Hepatocyte (in vitro differentiated cells): ENCODE measurements around the gene ELOVL3. TPM values are rescaled to one million over a fixed set of nuclear protein-coding genes. Genes with fewer than 3 reads are reported as not detected.

Source experiments
- DNase-seq: peaks from one replicate; pipeline ENCODE4 v3.0.0-alpha.2; 2016; ENCODE audit warnings: low spot score
- H2AFZ ChIP-seq: fragments of 200-600 bp; sonication (generic); 2 replicates; pipeline ENCODE4 v1.6.0; 2016; ENCODE audit warnings: antibody characterized with exemption, mild to moderate bottlenecking
- H3K27ac ChIP-seq: fragments of 200-600 bp; sonication (generic); 2 replicates; pipeline ENCODE4 v1.5.1; 2016; ENCODE audit warnings: mild to moderate bottlenecking
- H3K27me3 ChIP-seq: fragments of 200-600 bp; sonication (generic); 2 replicates; pipeline ENCODE4 v1.6.1; 2016
- H3K36me3 ChIP-seq: fragments of 200-600 bp; sonication (generic); replicated peaks from 2 replicates; pipeline ENCODE4 v1.5.1; 2016; ENCODE audit warnings: low read depth; ENCODE audit not compliant: insufficient read depth
- H3K4me1 ChIP-seq: fragments of 200-600 bp; sonication (generic); 2 replicates; pipeline ENCODE4 v1.5.1; 2016; ENCODE audit warnings: mild to moderate bottlenecking, moderate library complexity; ENCODE audit not compliant: insufficient read depth
- H3K4me2 ChIP-seq: fragments of 200-600 bp; sonication (generic); 2 replicates; pipeline ENCODE4 v1.6.0; 2016
- H3K4me3 ChIP-seq: fragments of 200-600 bp; sonication (generic); 2 replicates; pipeline ENCODE4 v1.5.1; 2016; ENCODE audit warnings: mild to moderate bottlenecking
- H3K79me2 ChIP-seq: fragments of 200-600 bp; sonication (generic); 2 replicates; pipeline ENCODE4 v1.6.0; 2017; ENCODE audit warnings: mild to moderate bottlenecking
- H3K9me2 ChIP-seq: fragments of 200-600 bp; sonication (generic); replicated peaks from 2 replicates; pipeline ENCODE4 v1.6.0; 2017; ENCODE audit warnings: mild to moderate bottlenecking; ENCODE audit not compliant: insufficient read depth
- H3K9me3 ChIP-seq: fragments of 200-600 bp; sonication (generic); 2 replicates; pipeline ENCODE4 v1.5.1; 2016; ENCODE audit warnings: low read depth, mild to moderate bottlenecking
- H4K20me1 ChIP-seq: fragments of 200-600 bp; sonication (generic); 2 replicates; pipeline ENCODE4 v1.6.0; 2016; ENCODE audit warnings: mild to moderate bottlenecking; ENCODE audit not compliant: insufficient read depth, poor library complexity, severe bottlenecking
- CTCF ChIP-seq: fragments of 200-600 bp; sonication (generic); IDR thresholded peaks from 2 replicates; pipeline ENCODE4 v1.5.1; 2016; ENCODE audit warnings: antibody characterized with exemption, mild to moderate bottlenecking; ENCODE audit not compliant: poor library complexity
- EZH2 ChIP-seq: fragments of 200-600 bp; sonication (generic); IDR thresholded peaks from 2 replicates; pipeline ENCODE4 v1.6.1; 2016; ENCODE audit warnings: antibody characterized with exemption, mild to moderate bottlenecking, borderline replicate concordance
- EZH2phosphoT487 ChIP-seq: fragments of 200-600 bp; sonication (generic); IDR thresholded peaks from one replicate; pipeline ENCODE4 v1.6.1; 2018; ENCODE audit warnings: antibody characterized with exemption, mild to moderate bottlenecking, low read depth, moderate library complexity; ENCODE audit not compliant: unreplicated experiment, severe bottlenecking
- WGBS: methylation state at CpG from one replicate; pipeline ENCODE4 v1.1.6; 2016; ENCODE audit warnings: low lambda C conversion rate; ENCODE audit errors: missing lambda C conversion rate; 5-methylcytosine and 5-hydroxymethylcytosine counted together
- polyA plus RNA-seq: library from polyadenylated mRNA; unstranded; fragments of >200 nt; fragmentation: Nextera tagmentation; extraction: Ambion mirVana; gene quantifications from 2 replicates; pipeline ENCODE4 v1.2.1, GENCODE V29; 2016
- total RNA-seq: library from RNA; depleted of rRNA; stranded (reverse); fragments of >200 nt; gene quantifications from 2 replicates; pipeline ENCODE4 v1.2.3, GENCODE V29; 2014

ELOVL3 gene
- total RNA-seq (0.40 TPM in 1 of 2 replicates, not detected in the other), polyA plus RNA-seq (not detected in 2 replicates)

DNA sequence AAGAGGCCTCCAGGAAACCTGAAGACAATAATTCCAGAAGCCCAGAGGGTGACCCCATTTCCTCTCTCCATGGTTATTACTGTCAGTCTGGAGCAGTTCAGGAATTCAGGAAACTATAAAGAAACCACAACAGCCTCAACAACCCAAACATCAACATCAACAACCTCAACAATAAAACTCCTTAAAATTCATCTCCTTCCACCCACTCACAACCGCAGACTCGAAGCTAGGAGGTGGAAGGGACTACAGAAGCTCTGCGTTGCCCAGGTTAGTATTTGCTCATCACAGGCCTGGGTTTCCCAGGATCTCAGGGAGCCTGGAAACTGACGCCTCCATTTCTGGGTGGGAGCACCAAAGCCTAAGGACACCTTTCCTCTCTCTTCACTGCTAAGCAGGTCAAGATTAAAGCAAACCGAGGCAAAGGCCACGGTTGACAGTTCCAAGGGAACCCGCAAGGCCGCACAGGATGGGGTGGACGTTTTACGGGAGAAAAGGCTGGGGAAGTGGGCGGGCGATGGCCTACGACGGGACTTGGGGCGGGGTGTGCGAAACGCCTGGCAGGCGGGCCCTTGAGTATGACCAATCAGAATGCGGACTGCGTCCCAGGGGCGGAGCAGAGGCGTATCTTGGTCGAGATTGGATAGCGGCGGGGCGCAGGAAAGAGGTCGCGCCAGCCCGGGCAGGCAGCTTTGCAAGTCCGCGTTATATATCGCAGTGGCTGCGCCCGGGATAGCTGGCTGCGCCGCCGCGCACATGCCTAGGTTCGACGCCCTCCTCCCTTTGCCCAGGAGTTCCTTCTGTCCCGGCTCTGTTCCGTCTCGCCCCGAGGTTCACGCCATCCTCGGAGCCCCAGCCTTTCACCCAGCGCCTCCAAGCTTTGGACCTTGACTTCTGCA lies at the start of gene ELOVL3:
ELOVL3 (plus strand) TSS at position 654 of the 896 bp plus-strand sequence. CDS start 250 bp downstream, outside the sequence.
- TF ChIP-seq CTCF (no peak), EZH2 (no peak), EZH2phosphoT487 (no peak)
- 13% methylated on average over 44 of the region's 47 CpGs for WGBS
- Histone ChIP-seq H3K4me1 (peaks cover 20% of the 10 kb centered on the region), H3K27ac (peak within 1 kb of the TSS; percentile 71), H3K27me3 (peaks cover 37% of the 10 kb centered on the region), H3K4me3 (no peak within 1 kb of the TSS), H3K9me3 (no peaks in the 10 kb centered on the region), H3K4me2 (peak within 1 kb of the TSS; percentile 68), H3K79me2 (no peaks in the 10 kb centered on the region), H4K20me1 (no peaks in the 10 kb centered on the region), H3K9me2 (no peaks in the 10 kb centered on the region), H2AFZ (peak within 1 kb of the TSS; percentile 73), H3K36me3 (no peaks in the 10 kb centered on the region)
- peak; percentile 92 for DNase-seq

DNA sequence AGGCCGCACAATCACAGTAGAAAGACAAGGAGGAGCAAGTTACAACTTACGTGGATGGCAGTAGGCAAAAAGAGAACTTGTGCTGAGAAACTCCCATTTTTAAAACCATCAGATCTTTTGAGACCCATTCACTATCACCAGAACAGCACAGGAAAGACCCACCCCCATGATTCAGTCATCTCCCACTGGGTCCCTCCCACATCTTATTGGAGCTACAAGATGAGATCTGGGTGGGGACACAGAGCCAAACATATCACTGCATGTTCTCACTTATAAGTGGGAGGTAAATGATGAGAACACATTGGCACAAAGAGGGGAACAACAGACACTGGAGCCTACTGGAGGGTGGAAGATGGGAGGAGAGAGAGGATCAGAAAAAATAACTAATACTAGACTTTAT lies 41.5 kb upstream of the ELOVL3 start:
- Histone ChIP-seq H3K27me3 (no peaks in the 10 kb centered on the region), H3K4me3 (no peak overlapping the region), H2AFZ (no peak overlapping the region), H4K20me1 (no peaks in the 10 kb centered on the region), H3K9me3 (no peaks in the 10 kb centered on the region), H3K79me2 (no peaks in the 10 kb centered on the region), H3K9me2 (no peaks in the 10 kb centered on the region), H3K36me3 (no peaks in the 10 kb centered on the region), H3K4me1 (no peaks in the 10 kb centered on the region), H3K4me2 (no peak overlapping the region), H3K27ac (no peak overlapping the region)
- 85% methylated on average over 2 of the region's 2 CpGs for WGBS
- TF ChIP-seq EZH2phosphoT487 (no peak), CTCF (no peak), EZH2 (no peak)
- no peak for DNase-seq

GRCh38 chr10:102185272-102185671 lies 40.8 kb upstream of the ELOVL3 start:
- Histone ChIP-seq H3K4me2 (no peak overlapping the region), H3K4me1 (no peaks in the 10 kb centered on the region), H3K79me2 (no peaks in the 10 kb centered on the region), H3K9me3 (no peaks in the 10 kb centered on the region), H3K9me2 (no peaks in the 10 kb centered on the region), H4K20me1 (no peaks in the 10 kb centered on the region), H2AFZ (no peak overlapping the region), H3K4me3 (no peak overlapping the region), H3K27me3 (no peaks in the 10 kb centered on the region), H3K36me3 (no peaks in the 10 kb centered on the region), H3K27ac (no peak overlapping the region)
- DNase-seq, result no peak
- 68% methylated on average over 2 of the region's 2 CpGs for WGBS
- no peak for TF ChIP-seq EZH2phosphoT487
- no peak for TF ChIP-seq EZH2
- no peak for TF ChIP-seq CTCF
